ENCODE results near the gene PCID2. TPM values are rescaled to one million over a fixed set of nuclear protein-coding genes. Genes with fewer than 3 reads are reported as not detected.

Gene PCID2
- total and polyA plus RNA-seq, 2 of the 13 experiments (the other 11 are each of a cell fraction or from before 2014, with no cell fraction given) = 65.0 to 111 TPM

DNA sequence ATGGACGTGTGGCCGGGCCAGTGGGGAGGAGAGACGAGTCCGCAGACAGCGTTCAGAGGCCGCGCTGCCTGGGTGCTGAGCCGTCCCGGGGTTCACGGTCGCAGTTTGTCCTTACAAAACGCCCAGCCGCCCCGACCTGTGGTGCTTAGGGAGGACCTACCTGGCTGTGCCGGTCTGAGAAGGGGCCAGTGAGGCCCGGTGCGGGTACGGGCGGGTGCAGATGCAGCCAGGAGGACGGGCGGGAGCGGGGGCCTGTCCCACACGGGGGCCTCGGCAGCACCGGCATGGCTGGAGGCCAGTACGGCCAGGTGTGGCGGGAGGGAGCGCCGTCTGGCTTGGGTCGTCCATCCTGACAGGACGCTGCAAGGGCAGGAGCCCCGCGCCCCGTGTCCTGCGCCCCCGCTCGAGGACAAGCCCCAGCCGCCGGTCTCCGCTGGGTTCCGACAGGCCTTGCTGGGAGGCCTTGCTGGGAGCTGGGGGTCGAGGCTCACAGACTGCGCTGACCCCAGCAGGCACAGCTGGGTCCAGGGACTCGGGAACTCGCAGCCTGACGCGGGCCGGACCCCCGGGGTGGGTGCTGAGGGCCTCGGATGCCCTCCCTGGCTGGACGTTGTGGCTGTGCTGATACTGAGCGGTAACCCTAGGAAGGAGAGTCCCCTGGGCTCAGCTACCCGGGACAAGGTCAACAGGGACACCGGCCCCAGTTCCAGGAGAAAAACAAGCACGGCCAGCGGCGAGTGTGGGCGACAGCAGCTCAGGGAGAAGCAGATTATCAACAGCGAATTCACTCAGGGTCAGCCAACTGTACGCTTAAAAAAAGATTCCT, 55.3 kb downstream of the PCID2 start (continued):
- TF ChIP-seq, protein P1, sequence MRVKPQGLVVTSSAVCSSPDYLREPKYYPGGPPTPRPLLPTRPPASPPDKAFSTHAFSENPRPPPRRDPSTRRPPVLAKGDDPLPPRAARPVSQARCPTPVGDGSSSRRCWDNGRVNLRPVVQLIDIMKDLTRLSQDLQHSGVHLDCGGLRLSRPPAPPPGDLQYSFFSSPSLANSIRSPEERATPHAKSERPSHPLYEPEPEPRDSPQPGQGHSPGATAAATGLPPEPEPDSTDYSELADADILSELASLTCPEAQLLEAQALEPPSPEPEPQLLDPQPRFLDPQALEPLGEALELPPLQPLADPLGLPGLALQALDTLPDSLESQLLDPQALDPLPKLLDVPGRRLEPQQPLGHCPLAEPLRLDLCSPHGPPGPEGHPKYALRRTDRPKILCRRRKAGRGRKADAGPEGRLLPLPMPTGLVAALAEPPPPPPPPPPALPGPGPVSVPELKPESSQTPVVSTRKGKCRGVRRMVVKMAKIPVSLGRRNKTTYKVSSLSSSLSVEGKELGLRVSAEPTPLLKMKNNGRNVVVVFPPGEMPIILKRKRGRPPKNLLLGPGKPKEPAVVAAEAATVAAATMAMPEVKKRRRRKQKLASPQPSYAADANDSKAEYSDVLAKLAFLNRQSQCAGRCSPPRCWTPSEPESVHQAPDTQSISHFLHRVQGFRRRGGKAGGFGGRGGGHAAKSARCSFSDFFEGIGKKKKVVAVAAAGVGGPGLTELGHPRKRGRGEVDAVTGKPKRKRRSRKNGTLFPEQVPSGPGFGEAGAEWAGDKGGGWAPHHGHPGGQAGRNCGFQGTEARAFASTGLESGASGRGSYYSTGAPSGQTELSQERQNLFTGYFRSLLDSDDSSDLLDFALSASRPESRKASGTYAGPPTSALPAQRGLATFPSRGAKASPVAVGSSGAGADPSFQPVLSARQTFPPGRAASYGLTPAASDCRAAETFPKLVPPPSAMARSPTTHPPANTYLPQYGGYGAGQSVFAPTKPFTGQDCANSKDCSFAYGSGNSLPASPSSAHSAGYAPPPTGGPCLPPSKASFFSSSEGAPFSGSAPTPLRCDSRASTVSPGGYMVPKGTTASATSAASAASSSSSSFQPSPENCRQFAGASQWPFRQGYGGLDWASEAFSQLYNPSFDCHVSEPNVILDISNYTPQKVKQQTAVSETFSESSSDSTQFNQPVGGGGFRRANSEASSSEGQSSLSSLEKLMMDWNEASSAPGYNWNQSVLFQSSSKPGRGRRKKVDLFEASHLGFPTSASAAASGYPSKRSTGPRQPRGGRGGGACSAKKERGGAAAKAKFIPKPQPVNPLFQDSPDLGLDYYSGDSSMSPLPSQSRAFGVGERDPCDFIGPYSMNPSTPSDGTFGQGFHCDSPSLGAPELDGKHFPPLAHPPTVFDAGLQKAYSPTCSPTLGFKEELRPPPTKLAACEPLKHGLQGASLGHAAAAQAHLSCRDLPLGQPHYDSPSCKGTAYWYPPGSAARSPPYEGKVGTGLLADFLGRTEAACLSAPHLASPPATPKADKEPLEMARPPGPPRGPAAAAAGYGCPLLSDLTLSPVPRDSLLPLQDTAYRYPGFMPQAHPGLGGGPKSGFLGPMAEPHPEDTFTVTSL (CRISPR knock-in tag; IDR thresholded peaks at IDR 0.05; ENCODE audit: borderline replicate concordance) = 0 out of 2 replicates have a peak, but pooled peaks have one; percentile 32
- TF ChIP-seq ZNF883 (CRISPR knock-in tag; IDR thresholded peaks at IDR 0.05; ENCODE audit: not compliant biosample characterization) (peak; percentile 89), ZNF780A (CRISPR knock-in tag; IDR thresholded peaks at IDR 0.05) (0 out of 2 replicates have a peak, but pooled peaks have one; percentile 24), EP300 (IDR thresholded peaks at IDR 0.05; ENCODE audit: low read depth in 2 of 2, low read length in 2 of 2) (no peak), EP300 (CRISPR knock-in tag; IDR thresholded peaks at IDR 0.05; ENCODE audit: borderline replicate concordance) (no peak), SOX6 (IDR thresholded peaks at IDR 0.05) (no peak), SOX6 (CRISPR knock-in tag; IDR thresholded peaks at IDR 0.05) (peak; percentile 48), MIER3 (CRISPR knock-in tag; IDR thresholded peaks at IDR 0.05; ENCODE audit: borderline replicate concordance) (no peak), ZNF18 (CRISPR knock-in tag; IDR thresholded peaks at IDR 0.05; ENCODE audit: insufficient replicate concordance) (peak; percentile 44), ZBTB33 (CRISPR knock-in tag; IDR thresholded peaks at IDR 0.05) (peak; percentile 16; the same call in 1 of the 2 replicates)
- TF ChIP-seq, protein P2, sequence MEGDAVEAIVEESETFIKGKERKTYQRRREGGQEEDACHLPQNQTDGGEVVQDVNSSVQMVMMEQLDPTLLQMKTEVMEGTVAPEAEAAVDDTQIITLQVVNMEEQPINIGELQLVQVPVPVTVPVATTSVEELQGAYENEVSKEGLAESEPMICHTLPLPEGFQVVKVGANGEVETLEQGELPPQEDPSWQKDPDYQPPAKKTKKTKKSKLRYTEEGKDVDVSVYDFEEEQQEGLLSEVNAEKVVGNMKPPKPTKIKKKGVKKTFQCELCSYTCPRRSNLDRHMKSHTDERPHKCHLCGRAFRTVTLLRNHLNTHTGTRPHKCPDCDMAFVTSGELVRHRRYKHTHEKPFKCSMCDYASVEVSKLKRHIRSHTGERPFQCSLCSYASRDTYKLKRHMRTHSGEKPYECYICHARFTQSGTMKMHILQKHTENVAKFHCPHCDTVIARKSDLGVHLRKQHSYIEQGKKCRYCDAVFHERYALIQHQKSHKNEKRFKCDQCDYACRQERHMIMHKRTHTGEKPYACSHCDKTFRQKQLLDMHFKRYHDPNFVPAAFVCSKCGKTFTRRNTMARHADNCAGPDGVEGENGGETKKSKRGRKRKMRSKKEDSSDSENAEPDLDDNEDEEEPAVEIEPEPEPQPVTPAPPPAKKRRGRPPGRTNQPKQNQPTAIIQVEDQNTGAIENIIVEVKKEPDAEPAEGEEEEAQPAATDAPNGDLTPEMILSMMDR (CRISPR knock-in tag; IDR thresholded peaks at IDR 0.05) = peak; percentile 18
- TF ChIP-seq, protein P3, sequence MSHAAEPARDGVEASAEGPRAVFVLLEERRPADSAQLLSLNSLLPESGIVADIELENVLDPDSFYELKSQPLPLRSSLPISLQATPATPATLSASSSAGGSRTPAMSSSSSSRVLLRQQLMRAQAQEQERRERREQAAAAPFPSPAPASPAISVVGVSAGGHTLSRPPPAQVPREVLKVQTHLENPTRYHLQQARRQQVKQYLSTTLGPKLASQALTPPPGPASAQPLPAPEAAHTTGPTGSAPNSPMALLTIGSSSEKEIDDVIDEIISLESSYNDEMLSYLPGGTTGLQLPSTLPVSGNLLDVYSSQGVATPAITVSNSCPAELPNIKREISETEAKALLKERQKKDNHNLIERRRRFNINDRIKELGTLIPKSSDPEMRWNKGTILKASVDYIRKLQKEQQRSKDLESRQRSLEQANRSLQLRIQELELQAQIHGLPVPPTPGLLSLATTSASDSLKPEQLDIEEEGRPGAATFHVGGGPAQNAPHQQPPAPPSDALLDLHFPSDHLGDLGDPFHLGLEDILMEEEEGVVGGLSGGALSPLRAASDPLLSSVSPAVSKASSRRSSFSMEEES (CRISPR knock-in tag; IDR thresholded peaks at IDR 0.05) = no peak

All from HepG2 (cell line).